Activated CD8-positive, alpha-beta memory T cell treated with anti-CD3 and anti-CD28 coated beads for 1 hour (primary cell): ENCODE results near the gene TMEM120B.
"Not testable (repeated sequence)": the region's sequence is repeated elsewhere in the genome, so short reads cannot be mapped to it uniquely, and the experiment has no call there.

Source experiments
- DNase-seq, 2 donors: peaks; one replicate each; pipeline ENCODE4 v3.0.0-alpha.2; 2020; ENCODE audit warnings: low read depth in 1 of 2; ENCODE audit errors: extremely low read depth in 1 of 2

Gene TMEM120B

DNA sequence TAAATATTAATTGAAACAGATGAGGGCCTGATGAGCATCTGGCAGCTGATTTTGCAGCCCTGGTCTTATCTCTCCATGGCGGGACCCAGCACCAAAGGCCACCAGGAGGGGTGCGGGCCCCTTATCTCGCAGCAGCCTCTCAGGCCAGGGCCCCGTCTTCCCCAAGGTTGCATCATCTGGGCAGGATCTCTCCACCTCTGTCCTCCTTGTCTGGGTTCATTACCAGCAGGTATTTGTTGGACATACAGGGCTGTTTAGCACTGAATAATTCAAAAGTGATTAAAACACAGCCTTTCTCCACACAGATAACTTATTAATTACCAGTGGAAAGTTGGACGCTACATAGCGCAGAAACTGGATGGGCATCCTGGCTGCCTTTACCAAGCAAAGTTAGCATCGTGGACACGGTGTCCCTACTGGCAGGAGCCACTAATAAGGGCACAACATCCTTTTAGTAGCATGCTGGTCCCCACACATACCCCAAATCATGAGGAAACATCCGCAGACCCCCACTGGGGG is 25.8 kb downstream of the TMEM120B start:
- no peak for DNase-seq

DNA sequence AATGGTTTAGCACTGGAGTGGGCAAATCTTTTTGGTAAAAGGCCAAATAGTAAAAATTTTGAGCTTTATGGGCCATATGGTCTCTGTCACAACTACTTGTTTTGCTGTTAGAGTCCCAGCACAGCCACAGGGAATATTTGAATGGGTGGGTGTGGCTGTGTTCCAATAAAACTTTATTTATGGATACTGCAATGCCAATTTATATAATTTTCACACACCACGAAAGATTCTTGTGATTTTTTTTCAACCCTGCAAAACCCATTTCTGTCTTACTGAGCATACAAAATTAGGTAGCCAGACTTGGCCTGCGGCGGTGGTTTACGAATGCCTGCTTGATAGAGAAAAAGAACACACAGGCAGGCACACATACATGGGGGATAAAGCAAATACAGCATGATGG is 28.3 kb downstream of the TMEM120B start:
- no peak for DNase-seq

DNA sequence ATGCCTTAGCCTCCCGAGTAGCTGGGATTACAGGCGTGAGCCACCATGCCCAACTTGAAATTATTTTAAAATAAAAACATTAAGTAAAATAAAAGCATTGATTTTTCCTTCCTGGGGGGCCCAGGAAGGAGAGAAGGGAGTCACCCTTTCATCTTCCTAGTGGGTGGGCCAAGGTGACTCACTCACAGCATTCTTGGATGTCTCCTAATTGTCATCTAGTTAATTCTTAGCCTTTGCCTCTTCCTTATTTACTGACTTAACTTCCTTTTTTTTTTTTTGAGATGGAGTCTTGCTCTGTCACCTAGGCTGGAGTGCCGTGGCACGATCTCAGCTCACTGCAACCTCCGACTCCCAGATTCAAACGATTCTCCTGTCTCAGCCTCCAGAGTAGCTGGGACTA is 29.2 kb downstream of the TMEM120B start:
- no peak for DNase-seq

DNA sequence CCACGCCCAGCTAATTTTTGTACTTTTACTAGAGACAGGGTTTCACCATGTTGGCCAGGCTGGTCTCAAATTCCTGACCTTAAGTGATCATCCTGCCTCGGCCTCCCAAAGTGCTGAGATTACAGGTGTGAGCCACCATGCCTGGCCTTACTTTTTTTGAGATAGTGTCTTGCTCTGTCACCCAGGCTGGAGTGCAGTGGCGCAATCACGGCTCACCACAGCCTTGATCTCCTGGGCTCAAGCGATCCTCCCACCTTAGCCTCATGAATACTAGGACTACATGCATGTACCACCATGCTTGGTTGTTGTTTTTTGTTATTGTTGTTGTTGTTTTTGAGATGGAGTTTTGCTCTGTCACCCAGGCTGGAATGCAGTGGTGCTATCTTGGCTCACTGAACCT is 33.0 kb downstream of the TMEM120B start:
- not testable (repeated sequence) for DNase-seq

DNA sequence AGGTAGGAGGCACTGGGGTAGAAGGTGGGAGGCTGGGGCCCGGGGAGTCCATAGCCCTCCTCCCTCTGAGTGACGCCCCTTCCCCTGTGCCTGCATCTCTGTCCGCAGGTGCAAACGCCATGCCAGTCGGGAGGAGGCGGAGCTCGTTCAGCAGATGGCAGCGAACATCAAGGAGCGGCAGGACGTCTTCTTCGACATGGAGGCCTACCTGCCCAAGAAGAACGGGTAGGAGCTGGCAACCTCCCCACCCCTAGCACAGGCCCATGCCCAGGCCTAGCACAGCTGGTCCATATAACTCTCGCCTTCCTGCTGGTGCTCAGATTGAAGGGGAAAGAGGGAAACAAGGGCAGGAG is 35.6 kb downstream of the TMEM120B start:
- DNase-seq = no peak

DNA sequence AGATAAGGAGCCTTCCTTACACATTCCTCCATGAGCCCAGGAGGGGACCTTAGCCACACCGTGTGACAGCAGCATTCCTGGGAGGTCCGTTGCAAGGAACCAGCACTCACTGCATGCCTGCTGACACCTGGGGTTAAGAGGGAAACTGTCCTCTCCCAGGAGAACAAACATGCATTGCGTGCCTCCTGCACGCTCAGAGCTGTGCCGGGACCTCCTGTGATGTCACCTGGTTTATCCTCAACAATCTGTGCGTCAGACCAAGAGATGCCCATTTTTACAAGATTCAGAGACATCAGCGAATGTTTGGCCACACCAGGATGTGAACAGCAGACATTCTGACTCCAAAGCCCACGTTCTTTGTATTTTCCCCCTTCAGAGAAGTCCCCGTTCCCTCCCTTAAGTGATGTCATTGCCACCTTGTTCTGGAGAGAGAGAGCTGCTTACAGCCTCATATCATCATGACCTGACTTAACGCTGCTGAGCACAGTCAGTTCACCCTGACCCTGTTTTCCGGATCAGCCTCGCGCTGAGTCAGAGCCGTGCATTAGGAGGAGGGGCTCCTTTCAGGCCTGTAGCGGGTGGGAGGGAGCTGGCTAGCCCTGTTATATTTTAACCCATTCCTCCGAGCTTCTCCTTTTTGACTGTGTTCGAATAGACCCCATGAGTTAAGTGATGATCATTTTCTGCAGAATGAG is 36.2 kb downstream of the TMEM120B start:
- no peak for DNase-seq

DNA sequence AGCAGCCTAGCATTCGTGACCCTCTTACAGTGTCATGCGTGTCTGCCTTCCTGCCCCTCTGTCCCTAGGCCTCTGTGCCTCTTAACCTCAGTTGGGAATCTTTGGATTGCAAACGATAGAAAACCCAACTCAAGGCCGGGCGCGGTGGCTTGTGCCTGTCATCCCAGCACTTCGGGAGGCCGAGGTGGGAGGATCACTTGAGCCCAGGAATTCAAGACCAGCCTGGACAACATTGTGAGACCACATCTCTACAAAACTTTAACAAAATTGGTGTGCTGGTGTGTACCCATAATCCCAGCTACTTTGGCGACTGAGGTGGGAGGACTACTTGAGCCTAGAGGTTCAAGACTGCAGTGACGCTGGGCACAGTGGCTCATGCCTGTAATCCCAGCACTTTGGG is 36.7 kb downstream of the TMEM120B start:
- DNase-seq = no peak

DNA sequence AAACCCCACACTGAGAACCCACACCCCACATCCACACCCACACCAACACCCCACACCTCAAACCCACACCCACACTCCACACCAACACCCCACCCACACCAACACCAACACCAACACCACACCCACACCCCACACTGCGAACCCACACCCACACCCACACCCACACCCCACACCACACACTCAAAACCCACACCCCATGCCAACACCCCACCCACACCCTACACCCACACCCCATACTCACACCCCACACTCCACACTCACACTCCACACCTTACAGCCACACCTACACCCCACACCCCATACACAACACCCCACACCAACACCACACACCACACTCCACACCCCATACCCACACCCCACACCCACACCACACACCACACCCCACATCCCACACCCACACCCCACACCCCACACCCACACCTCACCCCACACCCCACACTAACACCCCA is 38.0 kb downstream of the TMEM120B start:
- DNase-seq = no peak

DNA sequence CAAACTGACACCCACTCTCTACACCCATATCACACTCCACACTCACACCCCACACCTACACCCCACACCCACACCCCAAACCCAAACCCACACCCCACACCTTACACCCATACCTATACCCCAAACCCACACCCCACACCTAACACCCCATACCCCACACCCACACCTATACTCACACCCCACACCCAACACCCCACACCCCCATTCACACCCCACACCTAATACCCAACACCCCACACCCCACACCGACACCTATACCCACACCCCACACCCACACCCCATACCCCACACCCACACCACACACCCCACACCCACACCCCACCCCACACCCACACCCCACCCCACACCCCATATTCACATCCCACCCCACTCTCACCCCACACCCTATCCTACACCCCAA is 38.5 kb downstream of the TMEM120B start:
- DNase-seq = no peak

DNA sequence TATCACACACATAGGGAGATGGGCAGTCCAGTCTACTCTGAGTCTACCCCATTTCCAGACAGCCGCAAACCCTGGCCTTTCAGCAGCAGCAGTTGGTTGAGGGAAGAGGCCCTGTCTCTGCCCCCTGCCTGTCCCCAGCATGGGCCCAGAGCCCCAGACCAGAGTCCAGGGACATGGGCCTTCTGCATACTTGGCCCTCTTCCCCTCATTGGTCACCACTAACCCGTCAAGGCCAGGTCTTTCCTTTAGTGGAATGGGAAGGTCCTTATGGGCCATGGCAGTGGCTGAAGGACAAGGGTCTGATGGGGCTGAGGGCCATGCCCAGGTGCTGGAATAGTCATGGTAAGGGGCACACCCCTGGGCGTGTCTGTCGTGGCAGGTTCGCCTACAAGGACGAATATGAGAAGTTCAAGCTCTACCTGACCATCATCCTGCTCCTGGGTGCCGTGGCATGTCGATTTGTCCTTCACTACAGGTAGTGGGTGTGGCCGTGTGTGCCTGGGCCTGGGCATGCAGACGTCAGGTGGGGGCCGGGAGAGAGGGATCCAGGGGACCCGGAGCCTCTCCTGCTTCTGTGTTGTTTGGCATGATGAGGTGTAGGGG is 39.3 kb downstream of the TMEM120B start:
- DNase-seq = no peak

DNA sequence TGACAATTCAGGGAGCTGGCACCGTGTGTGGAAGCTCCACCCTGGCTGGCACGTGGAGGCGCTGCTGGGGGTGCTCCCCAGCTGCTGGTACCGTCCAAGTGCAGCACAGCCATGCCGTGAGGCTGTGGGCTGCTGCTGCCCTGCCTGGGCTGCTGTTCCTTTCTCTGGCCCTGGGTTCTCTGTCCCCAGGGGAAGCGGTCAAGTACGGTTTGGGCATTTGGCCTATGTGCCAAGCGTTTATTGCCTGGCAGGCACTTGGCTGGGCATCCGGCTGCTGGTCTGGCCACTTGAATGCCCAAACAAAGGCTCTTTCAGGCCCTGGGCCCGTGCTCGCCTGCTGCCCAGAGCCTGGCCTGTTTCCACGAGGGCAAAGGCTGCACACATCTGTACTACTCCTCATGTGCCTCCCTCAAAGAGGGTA is 41.3 kb downstream of the TMEM120B start:
- no peak for DNase-seq

DNA sequence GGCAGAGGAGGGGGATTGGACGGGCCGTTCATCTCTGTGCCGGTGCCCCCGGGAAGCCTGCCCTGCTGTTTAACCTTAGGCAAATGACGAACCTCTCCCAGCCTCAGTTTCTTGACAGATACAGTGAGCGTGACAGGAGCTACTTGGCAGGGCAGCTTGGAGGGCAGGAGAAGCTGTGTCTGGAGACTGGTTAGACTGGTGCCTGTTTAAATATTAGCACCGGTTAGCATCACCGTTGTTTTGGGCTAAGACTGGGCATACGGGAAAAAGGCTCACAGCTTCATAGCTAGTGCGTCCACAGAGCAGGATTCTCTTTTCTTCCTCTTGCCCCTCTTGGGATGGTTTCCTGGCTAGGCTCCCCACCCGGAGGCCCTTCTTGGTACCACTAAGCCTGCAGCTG is 42.3 kb downstream of the TMEM120B start:
- DNase-seq = no peak

DNA sequence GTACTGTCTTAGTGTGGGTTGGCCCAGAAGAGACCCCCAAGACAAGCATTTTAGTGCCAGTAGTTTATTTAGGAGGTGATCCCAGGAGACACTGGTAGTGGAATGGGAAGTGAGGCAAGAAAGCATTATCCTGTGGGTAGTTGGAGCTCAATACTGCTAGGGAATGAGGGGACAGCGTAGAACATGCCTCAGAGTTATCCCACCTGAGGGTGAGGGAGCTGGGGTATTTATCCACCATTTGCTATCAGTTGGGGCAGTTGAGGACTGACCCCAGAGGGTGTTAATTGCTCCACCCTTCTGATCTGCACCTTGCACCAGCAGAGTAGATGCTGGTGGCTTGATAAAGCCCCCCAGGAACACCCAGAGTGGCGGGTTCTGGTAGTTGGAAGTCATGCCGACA is 43.0 kb downstream of the TMEM120B start:
- no peak for DNase-seq

DNA sequence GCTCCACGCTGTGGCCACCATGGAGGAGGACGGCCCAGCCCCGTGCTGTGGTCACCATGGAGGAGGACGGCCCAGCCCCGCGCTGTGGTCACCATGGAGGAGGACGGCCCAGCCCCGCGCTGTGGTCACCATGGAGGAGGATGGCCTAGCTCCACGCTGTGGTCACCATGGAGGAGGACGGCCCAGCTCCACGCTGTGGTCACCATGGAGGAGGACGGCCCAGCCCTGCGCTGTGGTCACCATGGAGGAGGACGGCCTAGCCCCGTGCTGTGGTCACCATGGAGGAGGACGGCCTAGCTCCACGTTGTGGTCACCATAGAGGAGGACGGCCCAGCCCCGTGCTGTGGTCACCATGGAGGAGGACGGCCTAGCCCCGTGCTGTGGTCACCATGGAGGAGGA is 46.0 kb downstream of the TMEM120B start:
- not testable (repeated sequence) for DNase-seq

DNA sequence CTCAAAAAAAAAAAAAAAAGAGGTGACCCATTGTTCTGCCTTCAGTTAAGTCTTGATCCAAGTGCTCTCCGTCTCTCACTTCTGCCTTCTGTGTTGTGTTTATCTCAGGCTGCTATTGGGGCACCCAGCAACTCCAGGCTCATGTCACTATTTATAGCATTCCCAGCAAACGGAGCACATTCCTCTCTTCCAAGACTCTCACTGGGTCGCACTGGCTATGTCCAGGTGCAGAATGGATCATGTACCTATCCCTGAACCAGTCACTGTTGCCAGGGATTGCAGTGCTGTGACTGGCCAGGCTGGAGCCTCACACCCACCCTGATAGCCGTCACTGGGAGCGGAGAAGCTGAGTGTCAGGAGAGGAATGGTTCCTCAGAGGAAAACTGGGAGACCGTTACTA is 49.7 kb downstream of the TMEM120B start:
- no peak for DNase-seq

DNA sequence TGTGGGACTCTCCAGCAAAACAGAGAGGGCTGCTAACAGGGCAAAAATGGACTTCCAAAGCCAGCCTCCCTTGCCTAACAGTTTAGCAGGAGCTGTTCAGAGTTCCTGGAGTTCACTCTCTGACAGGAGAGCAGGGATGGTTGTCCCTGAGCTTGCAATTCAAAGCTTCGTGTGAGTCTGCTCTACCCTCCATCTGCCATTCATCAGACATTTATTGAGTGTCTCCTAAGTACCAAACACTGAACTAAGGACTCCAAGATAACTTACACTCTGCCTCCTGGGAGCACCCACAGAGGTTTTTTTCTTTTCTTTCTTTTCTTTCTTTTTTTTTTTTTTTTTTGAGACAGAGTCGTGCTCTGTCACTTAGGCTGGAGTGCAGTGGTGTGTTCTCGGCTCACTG is 52.3 kb downstream of the TMEM120B start:
- DNase-seq = no peak

DNA sequence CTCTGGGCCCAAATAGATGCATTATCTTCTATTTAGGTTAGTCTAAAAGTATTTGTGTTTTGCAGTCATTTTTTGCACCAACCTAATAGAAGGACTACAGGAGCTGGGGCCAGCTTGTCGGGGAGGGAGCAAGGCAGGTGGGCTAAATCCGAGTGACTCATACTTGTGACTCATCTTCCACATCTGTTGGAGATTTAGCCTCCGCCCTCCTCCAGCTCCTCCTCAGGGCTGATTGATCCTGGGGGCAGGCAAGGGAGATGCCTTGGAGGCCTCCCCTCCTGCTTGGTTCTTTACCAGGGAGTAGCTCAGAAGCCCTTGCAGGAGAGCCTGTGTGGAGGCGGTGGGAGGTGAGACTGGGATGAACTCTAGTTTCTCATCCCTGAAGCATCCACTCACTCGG is 53.0 kb downstream of the TMEM120B start:
- DNase-seq = no peak

DNA sequence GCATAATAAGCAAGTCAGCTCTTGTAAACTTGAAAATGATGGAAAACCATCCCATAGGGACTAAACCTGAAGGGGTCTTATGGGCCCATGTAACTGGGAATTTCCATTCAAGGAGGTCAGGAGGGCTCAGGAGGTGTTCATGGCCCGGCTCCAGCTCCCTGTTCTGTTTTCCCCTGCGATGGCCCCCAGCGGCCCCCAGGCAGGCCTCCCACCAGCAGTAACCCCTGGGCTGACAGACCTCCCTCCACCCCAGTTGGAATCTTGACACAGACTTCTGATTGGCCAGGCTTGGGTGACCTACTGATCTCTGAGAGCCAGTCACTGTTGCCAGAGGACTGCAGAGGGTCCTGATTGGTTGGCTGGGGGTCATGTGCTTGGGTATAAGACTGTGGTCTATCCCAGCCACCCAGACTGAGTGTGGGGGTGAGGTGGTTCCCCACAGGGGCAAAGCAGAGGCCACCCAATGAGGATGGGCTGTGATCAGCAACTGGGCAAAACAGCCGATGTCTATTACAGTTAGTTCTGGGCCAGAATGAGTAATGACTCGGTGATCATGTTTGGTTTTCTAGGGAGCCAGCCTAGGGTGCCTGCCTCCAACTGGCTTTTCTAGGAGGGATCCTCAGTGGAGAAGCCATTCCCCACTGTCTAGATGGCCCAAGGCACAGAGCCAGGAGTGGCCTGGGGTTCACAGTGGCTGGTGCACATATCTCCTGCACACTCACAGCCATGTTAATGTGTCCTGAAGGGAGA is 53.9 kb downstream of the TMEM120B start:
- DNase-seq = no peak

DNA sequence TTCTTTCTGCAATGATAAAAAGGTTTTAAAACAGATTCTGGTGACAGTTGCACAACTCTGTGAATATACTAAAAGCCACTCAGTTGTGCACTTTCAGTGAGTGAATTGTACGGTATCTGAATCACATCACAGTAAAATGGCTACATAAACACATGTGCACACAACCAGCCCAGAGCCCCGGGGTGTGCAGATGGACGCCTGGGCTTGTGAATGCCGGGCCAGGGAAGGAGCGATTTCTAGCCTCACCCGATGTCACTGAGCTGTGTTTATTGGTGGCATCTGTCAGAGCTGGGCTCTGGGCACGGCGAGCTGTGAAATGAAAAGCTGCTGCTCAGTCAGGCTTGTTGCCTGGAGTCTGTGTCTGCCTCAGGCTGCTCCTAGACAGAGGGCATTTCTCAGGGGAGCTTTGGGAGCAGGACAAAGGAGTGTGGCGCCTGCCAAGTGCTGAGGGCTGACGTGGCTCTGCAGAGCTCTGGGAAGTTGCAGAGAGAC is 55.0 kb downstream of the TMEM120B start:
- no peak for DNase-seq

DNA sequence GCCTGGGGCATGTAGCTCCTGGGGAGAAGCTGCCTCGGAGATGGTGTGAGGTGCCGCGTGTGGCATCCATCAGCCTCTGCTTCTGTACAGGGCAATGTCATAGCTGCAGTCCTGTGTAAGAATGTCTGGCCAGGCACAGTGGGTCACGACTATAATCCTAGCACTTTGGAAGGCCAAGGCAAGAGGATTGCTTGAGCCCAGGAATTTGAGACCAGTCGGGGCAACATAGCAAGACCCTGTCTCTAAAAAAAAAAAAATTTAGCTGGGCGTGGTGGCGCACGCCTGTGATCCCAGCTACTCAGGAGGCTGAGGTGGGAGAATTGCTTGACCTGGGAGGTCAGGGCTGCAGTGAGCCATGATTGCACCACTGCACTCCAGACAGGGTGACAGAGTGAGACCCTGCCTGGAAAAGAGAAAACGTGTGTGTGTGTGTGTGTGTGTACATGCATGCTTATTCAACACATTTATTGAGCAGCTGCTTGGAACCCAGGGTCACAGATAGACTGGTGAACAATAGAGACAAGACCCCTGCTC is 56.8 kb downstream of the TMEM120B start:
- no peak for DNase-seq

DNA sequence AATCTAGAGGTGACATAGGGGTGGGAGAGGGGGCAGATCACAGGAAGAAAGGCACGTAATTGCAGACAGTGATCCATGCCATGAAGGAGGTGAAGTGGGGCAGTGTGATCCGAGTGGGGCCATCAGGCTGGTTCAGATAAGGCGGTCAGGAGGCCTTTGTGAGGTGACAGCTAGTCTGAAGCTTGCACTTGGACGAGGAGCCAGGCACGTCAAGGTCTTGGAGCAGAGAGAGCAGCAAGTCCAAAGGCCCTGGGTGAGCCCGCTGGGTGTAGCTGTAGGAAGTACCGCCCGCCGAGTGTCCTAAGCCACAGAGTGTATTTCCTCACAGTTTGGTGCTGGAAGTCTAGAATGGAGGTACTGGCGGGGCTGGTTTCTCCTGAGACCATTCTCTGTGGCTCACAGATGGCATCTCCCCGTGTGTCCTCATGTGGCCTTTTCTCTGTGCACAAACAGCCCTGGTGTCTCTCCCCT is 57.3 kb downstream of the TMEM120B start:
- DNase-seq = no peak
